GM12878 (cell line): ENCODE results near the gene SARM1. TPM values are rescaled to one million over a fixed set of nuclear protein-coding genes. Genes with fewer than 3 reads are reported as not detected.

Source experiments
- ATAC-seq: fragments of 200-7000 bp; cut with Tn5 transposase; 3 replicates; pipeline ENCODE4 v1.9.1; 2020; ENCODE audit warnings: mild to moderate bottlenecking, moderate library complexity
- BruUV-seq: library from RNA; stranded (reverse); fragments of 400-500 nt; replicated peaks from 2 replicates; lab custom pipeline; 2021; lab: Mats Ljungman, UMichigan
- CTCF ChIA-PET: fragments of 300-600 bp; sonication (Branson Sonifier 250); formaldehyde crosslinking; extraction: SDS; loops from one replicate; lab custom pipeline; 2021; ENCODE audit warnings: inconsistent platforms; lab: Yijun Ruan, JAX
- POLR2A ChIA-PET: fragments of 350-600 bp; formaldehyde crosslinking; extraction: SDS; loops from one replicate; lab custom pipeline; 2021; ENCODE audit warnings: inconsistent platforms; lab: Charles Lee
- RAD21 ChIA-PET: fragments of 300-600 bp; sonication (Branson Sonifier 250); formaldehyde crosslinking; loops from one replicate; lab custom pipeline; 2023; ENCODE audit warnings: antibody characterized with exemption; ENCODE audit not compliant: unreplicated experiment; lab: Charles Lee
- SMC1A ChIA-PET: fragments of 300-600 bp; sonication (Branson Sonifier 250); formaldehyde crosslinking; loops from one replicate; lab custom pipeline; 2023; ENCODE audit not compliant: unreplicated experiment, uncharacterized antibody; lab: Charles Lee
- DNase-seq: peaks from one replicate; pipeline ENCODE4 v3.0.0-alpha.2; 2011; ENCODE audit warnings: low read depth, low spot score
- FAIRE-seq: peaks from 3 replicates; lab custom pipeline; 2011; peaks lifted over from hg19 to GRCh38; lab: Jason Lieb, UNC
- H2AFZ ChIP-seq: 2 replicates; pipeline ENCODE4 v1.6.0; 2011; ENCODE audit warnings: low read depth, low read length, control low read depth; ENCODE audit not compliant: control insufficient read depth
- H3K27ac ChIP-seq: 2 replicates; pipeline ENCODE4 v1.5.1; 2011; ENCODE audit warnings: control low read depth; ENCODE audit not compliant: control insufficient read depth, insufficient read depth
- H3K27me3 ChIP-seq, 2 experiments: replicated peaks in 1 of 2; 2 replicates each; pipeline versions ENCODE4 v1.6.0 to v1.6.1; 2011; ENCODE audit warnings: low read length in 1 of 2; ENCODE audit not compliant: control insufficient read depth in 2 of 2, insufficient read depth in 2 of 2
- H3K36me3 ChIP-seq, 2 experiments: 2 replicates each; pipeline ENCODE4 v1.5.1; 2011; ENCODE audit warnings: low read length in 1 of 2; ENCODE audit not compliant: control insufficient read depth in 2 of 2, insufficient read depth in 2 of 2
- H3K4me1 ChIP-seq: 2 replicates; pipeline ENCODE4 v1.6.1; 2011; ENCODE audit warnings: mild to moderate bottlenecking, low read length, moderate library complexity, mixed read lengths; ENCODE audit not compliant: control insufficient read depth, insufficient read depth
- H3K4me2 ChIP-seq: 2 replicates; pipeline ENCODE4 v1.6.0; 2011; ENCODE audit warnings: control low read depth; ENCODE audit not compliant: control insufficient read depth, insufficient read depth
- H3K4me3 ChIP-seq: fragments of 200-600 bp; sonication (generic); 2 replicates; pipeline ENCODE4 v1.5.1; 2016
- H3K79me2 ChIP-seq: 2 replicates; pipeline ENCODE4 v1.6.0; 2011; ENCODE audit warnings: low read length; ENCODE audit not compliant: control insufficient read depth, insufficient read depth
- H3K9ac ChIP-seq: 2 replicates; pipeline ENCODE4 v1.8.0; 2011; ENCODE audit warnings: low read length, control low read depth, mixed read lengths; ENCODE audit not compliant: control insufficient read depth, insufficient read depth
- H3K9me3 ChIP-seq: replicated peaks from 3 replicates; pipeline ENCODE4 v1.5.1; 2011; ENCODE audit warnings: mild to moderate bottlenecking, low read length; ENCODE audit not compliant: control insufficient read depth, insufficient read depth
- H4K20me1 ChIP-seq: 2 replicates; pipeline ENCODE4 v1.6.0; 2011; ENCODE audit not compliant: control insufficient read depth, insufficient read depth
- EED ChIP-seq: sonication (generic); IDR thresholded peaks from 2 replicates; pipeline ENCODE4 v1.6.1; 2016; ENCODE audit warnings: antibody characterized with exemption, low read depth
- EZH2 ChIP-seq: IDR thresholded peaks from 2 replicates; pipeline ENCODE4 v1.6.1; 2012; ENCODE audit warnings: low read depth, mild to moderate bottlenecking, control low read depth, inconsistent platforms, low read length, borderline replicate concordance; ENCODE audit not compliant: control insufficient read depth
- FOS ChIP-seq: IDR thresholded peaks from 3 replicates; pipeline ENCODE4 v1.6.1; 2011; ENCODE audit warnings: borderline replicate concordance; ENCODE audit not compliant: insufficient read length; ENCODE audit errors: extremely low read depth
- HCFC1 ChIP-seq: fragments of 150-350 bp; IDR thresholded peaks from 2 replicates; pipeline ENCODE4 v1.6.1; 2014; ENCODE audit warnings: low read length
- HDGF ChIP-seq: fragments of 450-650 bp; IDR thresholded peaks from 2 replicates; pipeline ENCODE4 v1.6.1; 2016; ENCODE audit warnings: antibody characterized with exemption
- IKZF2 ChIP-seq, 2 experiments: fragments of 450-650 bp; IDR thresholded peaks; 2 replicates each; pipeline ENCODE4 v1.6.1; 2017; ENCODE audit warnings: mild to moderate bottlenecking in 2 of 2, moderate library complexity in 2 of 2
- JUND ChIP-seq: IDR thresholded peaks from 2 replicates; pipeline ENCODE4 v1.6.1; 2012; ENCODE audit warnings: low read depth, mild to moderate bottlenecking, low read length, improper control_type of control experiment, moderate library complexity
- MXI1 ChIP-seq: fragments of 150-350 bp; IDR thresholded peaks from 2 replicates; pipeline ENCODE4 v1.6.1; 2011; ENCODE audit warnings: low read depth, mild to moderate bottlenecking, inconsistent platforms, low read length, improper control_type of control experiment
- NFIC ChIP-seq: IDR thresholded peaks from 2 replicates; pipeline ENCODE4 v1.6.1; 2012; ENCODE audit warnings: low read depth, mild to moderate bottlenecking, inconsistent platforms, low read length, moderate library complexity
- NFYA ChIP-seq: IDR thresholded peaks from 2 replicates; pipeline ENCODE4 v1.6.1; 2011; ENCODE audit warnings: low read depth, mild to moderate bottlenecking, low read length, improper control_type of control experiment, borderline replicate concordance
- POLR2AphosphoS5 ChIP-seq: IDR thresholded peaks from 2 replicates; pipeline ENCODE4 v1.6.1; 2011; ENCODE audit warnings: mild to moderate bottlenecking, low read length, inconsistent platforms
- POU2F2 ChIP-seq: IDR thresholded peaks from 3 replicates; pipeline ENCODE4 v1.6.1; 2011; ENCODE audit warnings: low read depth, mild to moderate bottlenecking, low read length, borderline replicate concordance
- RAD21 ChIP-seq: IDR thresholded peaks from 2 replicates; pipeline ENCODE4 v1.6.1; 2011; ENCODE audit warnings: mild to moderate bottlenecking, low read depth, low read length, moderate library complexity; ENCODE audit not compliant: insufficient read depth
- SIN3A ChIP-seq: IDR thresholded peaks from 2 replicates; pipeline ENCODE4 v1.6.1; 2012; ENCODE audit warnings: low read depth, low read length, improper control_type of control experiment
- SMAD1 ChIP-seq: fragments of 450-650 bp; IDR thresholded peaks from 2 replicates; pipeline ENCODE4 v1.6.1; 2018; ENCODE audit warnings: mild to moderate bottlenecking, low read depth; ENCODE audit not compliant: partially characterized antibody
- SMC3 ChIP-seq: IDR thresholded peaks from 2 replicates; pipeline ENCODE4 v1.6.1; 2011; ENCODE audit warnings: low read length, improper control_type of control experiment, borderline replicate concordance
- SREBF2 ChIP-seq: IDR thresholded peaks from 2 replicates; pipeline ENCODE4 v1.6.1; 2012; ENCODE audit warnings: mild to moderate bottlenecking, low read length
- TAF1 ChIP-seq: IDR thresholded peaks from 2 replicates; pipeline ENCODE4 v1.6.1; 2011; ENCODE audit warnings: mild to moderate bottlenecking, low read depth, low read length, borderline replicate concordance
- WGBS: methylation state at CpG from one replicate; pipeline ENCODE4 v1.1.6; 2016; ENCODE audit warnings: low lambda C conversion rate; ENCODE audit not compliant: insufficient replicate concordance, insufficient coverage; ENCODE audit errors: missing lambda C conversion rate; 5-methylcytosine and 5-hydroxymethylcytosine counted together
- in situ Hi-C: fragments of 300-500 bp; cut with MboI; formaldehyde crosslinking; loops from 9 replicates; pipeline ENCODE4 v1.14.3; 2018; ENCODE audit warnings: mixed read lengths
- intact Hi-C: fragments of 100-400 bp; cut with micrococcal nuclease; formaldehyde crosslinking; loops from one replicate; pipeline ENCODE4 v1.14.2; 2022; ENCODE audit not compliant: unreplicated experiment
- polyA plus RNA-seq, 11 experiments: library from polyadenylated mRNA; depleted of rRNA in 4 of 11; unstranded in 6 of 11; stranded (reverse) in 5 of 11; fragments of >200 nt; fragmentation: Nextera tagmentation in 4 of 11; fragmentation: Illumina TruSeq in 1 of 11; extraction: Ambion mirVana in 4 of 11; extraction: Trizol in 1 of 11; gene quantifications; 1 replicate in 1 of 11; 2 replicates in 10 of 11; pipeline versions ENCODE4 v1.2.1 to v1.2.3, GENCODE V29; 2011 to 2016; ENCODE audit warnings: inconsistent platforms in 2 of 11, missing spikeins in 2 of 11, low read depth in 1 of 11
- total RNA-seq, 4 experiments: library from RNA; depleted of rRNA in 3 of 4; stranded (reverse); fragments of >200 nt in 3 of 4; fragmentation: Illumina TruSeq in 1 of 4; extraction: Trizol in 1 of 4; gene quantifications; 2 replicates each; pipeline versions ENCODE4 v1.2.1 to v1.2.3, GENCODE V29; 2013 to 2021
- TF ChIP-seq, protein P1 (sequence below): fragments of 450-650 bp; IDR thresholded peaks from 2 replicates; pipeline ENCODE4 v1.6.1; 2018; ENCODE audit warnings: mild to moderate bottlenecking, low read depth, moderate library complexity; ENCODE audit not compliant: partially characterized antibody

SARM1 gene
- total and polyA plus RNA-seq, 10 of the 15 experiments (the other 5 are each of a cell fraction or from before 2014, with no cell fraction given): 0.56 to 25.3 (median 11.9) TPM

DNA sequence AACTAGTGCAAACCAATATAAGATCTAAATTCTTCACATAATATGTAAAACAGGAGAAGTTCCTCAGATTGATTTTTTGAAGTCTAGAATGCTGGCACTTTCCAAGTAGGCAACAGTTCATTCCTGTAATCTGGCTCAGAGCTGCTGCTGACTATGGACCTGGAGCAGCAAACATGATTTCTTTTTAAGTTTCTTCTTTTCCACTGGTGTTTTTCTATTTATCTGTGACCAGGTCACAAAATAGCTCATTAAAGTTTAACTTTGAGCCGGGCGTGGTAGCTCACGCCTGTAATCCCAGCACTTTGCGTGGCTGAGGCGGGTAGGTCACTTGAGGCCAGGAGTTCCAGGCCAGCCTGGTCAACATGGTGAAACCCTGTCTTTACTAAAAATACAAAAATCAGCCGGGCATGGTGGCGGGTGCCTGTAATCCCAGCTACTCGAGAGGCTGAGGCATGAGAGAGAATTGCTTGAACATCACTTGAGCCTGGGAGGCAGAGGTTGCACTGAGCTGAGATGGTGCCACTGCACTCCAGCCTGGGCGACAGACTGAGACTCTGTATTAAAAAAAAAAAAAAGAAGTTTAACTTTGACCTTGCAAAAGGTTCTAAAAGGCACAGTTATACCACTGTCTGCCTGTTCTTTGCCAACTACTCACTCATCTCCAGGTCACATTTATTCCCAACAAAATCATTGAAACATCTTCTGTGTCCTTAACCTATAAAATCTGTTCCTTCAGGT, 72.6 kb downstream of the SARM1 start:
- no peak for FAIRE-seq

More for the DNA sequence above, 72.6 kb downstream of the SARM1 start:
- WGBS: 61% methylated on average over 8 of the region's 9 CpGs
- no peaks in the 10 kb centered on the region for H3K36me3 ChIP-seq
- ChIA-PET RAD21 (no interaction called here), SMC1A (no interaction called here), POLR2A (no interaction called here), CTCF (interaction anchor here (1.0 to 1.1 kb wide), 2 partner anchors 27 to 96 kb away, joined by 3 read pairs; no protein-coding TSS in a partner anchor)
- no peak for ATAC-seq
- H3K79me2 ChIP-seq: no peaks in the 10 kb centered on the region
- no peaks in the 10 kb centered on the region for H3K4me1 ChIP-seq
- H3K4me2 ChIP-seq: no peak overlapping the region
- in situ Hi-C loops (no loop called here), intact Hi-C loops (loop anchor here (10.0 kb wide), 1 partner anchor 101 kb away; no protein-coding TSS in a partner anchor)
- BruUV-seq: no TSS peak
- DNase-seq: no peak
- H3K27ac ChIP-seq: no peak overlapping the region
- H3K9me3 ChIP-seq: no peaks in the 10 kb centered on the region
- no peak for TF ChIP-seq NFYA
- TF ChIP-seq MXI1: no peak
- TF ChIP-seq SMAD1: no peak
- TF ChIP-seq EZH2: no peak
- TF ChIP-seq IKZF2 (IDR thresholded peaks at IDR 0.05): no peak
- TF ChIP-seq POU2F2: no peak
- no peak for TF ChIP-seq RAD21
- no peak for TF ChIP-seq HCFC1
- no peak for TF ChIP-seq NFIC
- TF ChIP-seq, protein P1, sequence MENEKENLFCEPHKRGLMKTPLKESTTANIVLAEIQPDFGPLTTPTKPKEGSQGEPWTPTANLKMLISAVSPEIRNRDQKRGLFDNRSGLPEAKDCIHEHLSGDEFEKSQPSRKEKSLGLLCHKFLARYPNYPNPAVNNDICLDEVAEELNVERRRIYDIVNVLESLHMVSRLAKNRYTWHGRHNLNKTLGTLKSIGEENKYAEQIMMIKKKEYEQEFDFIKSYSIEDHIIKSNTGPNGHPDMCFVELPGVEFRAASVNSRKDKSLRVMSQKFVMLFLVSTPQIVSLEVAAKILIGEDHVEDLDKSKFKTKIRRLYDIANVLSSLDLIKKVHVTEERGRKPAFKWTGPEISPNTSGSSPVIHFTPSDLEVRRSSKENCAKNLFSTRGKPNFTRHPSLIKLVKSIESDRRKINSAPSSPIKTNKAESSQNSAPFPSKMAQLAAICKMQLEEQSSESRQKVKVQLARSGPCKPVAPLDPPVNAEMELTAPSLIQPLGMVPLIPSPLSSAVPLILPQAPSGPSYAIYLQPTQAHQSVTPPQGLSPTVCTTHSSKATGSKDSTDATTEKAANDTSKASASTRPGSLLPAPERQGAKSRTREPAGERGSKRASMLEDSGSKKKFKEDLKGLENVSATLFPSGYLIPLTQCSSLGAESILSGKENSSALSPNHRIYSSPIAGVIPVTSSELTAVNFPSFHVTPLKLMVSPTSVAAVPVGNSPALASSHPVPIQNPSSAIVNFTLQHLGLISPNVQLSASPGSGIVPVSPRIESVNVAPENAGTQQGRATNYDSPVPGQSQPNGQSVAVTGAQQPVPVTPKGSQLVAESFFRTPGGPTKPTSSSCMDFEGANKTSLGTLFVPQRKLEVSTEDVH: no peak
- no peak for TF ChIP-seq EED
- no peak for TF ChIP-seq POLR2AphosphoS5
- no peak for TF ChIP-seq SIN3A
- TF ChIP-seq SMC3: no peak
- TF ChIP-seq SREBF2: no peak
- TF ChIP-seq TAF1: no peak
- TF ChIP-seq FOS: no peak
- TF ChIP-seq JUND: no peak
- TF ChIP-seq HDGF: no peak
- H2AFZ ChIP-seq: no peak overlapping the region
- H3K27me3 ChIP-seq: no peaks in the 10 kb centered on the region
- no peak overlapping the region for H3K9ac ChIP-seq
- no peak overlapping the region for H3K4me3 ChIP-seq
- no peaks in the 10 kb centered on the region for H4K20me1 ChIP-seq
